HG03575 (cell line): Measurements from ENCODE around the gene GRIK4.

Source experiments
- ATAC-seq: cut with Tn5 transposase; IDR thresholded peaks from one replicate; pipeline ENCODE4 v1.9.1; 2021; ENCODE audit not compliant: unreplicated experiment, insufficient number of reproducible peaks, low FRiP score; ENCODE audit errors: extremely low read depth

Gene GRIK4

GRCh38 chr11:120543521-120544215, 32.1 kb downstream of the GRIK4 start:
- ATAC-seq: no peak

- ATAC-seq: no peak
Measured at GRCh38 chr11:120545813-120546212, 34.3 kb downstream of the GRIK4 start.

DNA sequence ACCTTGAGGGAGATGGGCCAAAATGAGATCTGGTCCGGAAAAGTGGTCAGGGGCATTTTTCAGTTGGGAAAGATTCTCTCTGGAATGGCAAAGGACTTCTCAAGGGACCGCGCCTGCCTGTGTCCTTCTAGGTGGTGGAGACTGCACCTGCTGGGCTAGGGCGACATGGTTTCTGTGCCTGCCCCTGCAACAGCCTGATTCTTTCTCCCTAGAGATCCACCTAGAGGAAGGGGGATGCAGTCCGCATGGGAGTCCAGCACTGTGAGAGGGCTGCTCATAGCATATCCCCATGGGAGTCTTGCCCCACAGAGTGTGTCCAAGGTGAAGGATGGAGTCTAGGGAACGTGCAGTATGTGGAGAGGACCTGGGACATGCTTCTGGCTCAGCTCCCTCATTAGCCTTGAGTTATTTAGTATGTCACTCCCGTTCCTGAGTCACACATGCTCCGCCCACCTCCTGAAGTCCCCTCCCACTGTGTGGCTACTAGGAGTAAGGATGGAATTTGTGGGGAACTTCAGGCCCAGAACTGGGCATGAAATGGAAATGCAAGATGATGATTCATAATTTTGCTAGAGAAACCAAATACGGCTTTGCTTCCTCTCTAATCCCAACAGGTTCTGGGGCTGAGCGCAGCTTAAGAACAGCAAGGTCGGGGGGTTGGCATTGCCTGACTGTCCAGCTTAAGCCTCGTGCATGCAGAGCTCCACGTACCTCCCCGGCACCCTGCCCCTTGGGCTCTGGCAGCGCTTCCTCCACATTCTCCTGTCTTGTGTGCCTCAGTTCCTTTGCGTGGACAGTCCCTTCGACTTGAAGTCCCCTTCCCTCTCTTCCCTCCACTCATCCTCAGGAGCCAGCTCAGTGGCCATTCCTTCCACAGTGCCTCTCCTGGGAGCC, 35.0 kb downstream of the GRIK4 start:
- ATAC-seq: no peak

DNA sequence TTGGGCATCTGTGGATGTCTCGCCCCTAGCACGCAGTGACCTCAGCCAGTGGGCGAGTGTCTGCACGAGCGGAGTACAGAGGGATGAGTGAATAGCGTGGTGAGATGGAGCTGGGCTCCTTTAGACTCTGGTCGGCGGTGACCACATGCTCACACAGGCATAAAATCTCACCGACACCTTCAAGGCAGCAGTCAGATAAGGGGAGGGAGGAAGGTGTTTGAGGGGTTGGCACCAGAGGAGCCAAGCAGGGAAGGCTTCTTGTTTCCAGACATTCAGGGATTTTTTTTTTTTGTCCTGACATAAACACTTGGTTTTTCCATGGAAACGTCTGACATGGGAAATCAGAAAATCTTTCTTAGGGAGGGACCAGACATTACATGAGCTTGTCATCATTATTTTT, 35.8 kb downstream of the GRIK4 start:
- ATAC-seq: no peak

DNA sequence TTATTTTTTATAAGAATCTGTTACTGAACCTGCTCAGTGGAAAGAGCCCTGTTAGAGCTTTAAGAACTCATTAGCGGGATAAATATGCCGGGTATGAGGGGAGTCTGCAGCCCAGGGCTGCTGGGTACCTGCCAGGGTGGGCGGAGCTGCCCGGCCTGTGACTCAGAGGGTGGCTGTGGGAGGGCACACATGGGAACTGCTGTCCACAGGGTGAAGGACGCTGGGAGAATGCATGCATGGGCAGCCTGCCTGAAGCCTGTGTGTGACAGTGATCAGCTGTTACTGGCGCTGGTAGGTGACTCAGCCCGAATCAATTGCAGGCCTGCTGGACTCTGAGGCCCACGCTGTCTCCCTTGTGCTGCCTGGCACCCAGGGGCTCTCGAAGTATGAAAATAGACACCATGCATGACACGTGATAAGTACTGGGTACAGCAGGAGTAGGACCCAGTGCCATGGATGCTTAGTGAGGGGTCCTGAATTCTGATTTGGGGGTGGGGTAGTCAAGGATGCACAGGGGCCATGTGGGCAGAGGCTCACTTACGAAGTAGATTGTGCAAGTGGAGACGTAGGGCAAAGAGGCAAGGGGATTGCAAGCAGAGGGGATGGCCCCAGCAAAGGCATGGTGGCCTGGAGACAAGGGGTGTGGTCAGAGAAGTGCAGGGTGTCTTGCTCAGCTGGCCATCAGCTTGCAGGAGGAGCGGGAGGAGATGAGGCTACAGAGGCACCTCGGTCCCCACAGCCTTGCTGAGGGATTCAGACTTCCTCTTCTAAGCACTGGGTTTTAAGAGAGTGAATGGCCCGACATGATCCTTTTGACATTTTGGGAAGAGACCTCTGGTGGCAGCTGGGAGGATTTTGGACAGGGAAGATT, 36.5 kb downstream of the GRIK4 start:
- ATAC-seq: no peak

DNA sequence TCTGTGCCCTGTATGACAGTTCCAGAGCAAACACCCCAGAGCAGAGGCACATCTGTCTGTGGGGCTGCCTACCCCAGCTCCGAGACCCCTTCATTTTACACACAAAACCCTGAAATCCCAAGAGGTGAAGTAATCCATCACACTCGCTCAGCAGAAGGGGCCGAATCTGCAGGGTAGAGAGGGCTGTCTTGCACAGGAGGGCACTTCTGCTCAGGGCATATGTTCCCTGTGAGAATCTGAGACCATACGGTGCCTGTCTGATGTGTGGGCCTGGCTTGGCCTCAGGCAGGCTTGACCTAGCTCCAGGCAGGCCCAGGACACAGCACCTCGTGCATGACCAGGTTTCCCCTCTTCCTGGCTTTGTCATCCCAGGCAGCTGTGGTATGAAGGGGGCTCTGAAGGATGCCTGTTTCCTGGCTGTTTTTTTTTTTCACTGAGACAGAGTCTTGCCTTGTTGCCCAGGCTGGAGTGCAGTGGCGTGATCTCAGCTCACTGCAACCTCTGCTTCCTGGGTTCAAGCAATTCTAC, 37.2 kb downstream of the GRIK4 start:
- ATAC-seq: no peak

DNA sequence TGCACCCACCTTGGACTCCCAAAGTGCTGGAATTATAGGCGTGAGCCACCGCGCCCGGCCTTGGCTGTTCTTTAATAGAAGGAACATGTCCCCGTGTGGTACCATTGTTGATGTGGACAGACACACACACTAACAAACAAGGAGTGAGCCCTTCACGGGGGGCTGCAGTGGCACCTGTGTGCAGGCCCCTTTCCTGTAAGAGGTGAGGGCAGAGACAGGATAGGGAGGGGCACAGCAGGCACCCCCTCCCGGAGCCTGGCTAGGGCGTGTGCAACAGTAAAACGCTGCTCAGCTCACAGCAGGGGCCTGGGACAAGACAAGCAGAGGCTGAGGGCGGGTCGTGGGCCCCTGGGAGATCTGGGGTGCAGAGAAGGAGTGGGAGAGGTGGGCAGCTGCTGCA, 37.8 kb downstream of the GRIK4 start:
- ATAC-seq: no peak

DNA sequence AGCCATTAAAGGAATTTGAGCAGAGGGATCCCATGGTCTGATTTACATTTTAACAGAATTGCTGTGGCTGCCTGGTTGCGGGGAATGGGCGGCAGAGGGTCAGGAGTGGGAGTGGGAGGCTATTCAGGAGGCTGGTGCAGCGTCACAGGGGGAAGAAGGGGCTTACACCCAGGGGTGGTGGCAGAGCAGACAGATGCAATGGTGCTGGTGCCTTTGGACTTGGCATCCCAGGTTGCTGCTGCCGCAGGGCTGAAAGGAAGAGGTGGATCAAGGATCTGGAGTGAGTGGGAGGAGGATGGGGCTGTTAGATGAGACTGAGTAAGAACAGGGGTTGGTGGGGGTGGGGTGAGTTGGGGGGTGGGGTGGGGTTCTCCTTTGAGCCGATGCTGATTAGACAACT, 38.5 kb downstream of the GRIK4 start:
- ATAC-seq: no peak

GRCh38 chr11:120551191-120551590, 39.6 kb downstream of the GRIK4 start:
- ATAC-seq: no peak

DNA sequence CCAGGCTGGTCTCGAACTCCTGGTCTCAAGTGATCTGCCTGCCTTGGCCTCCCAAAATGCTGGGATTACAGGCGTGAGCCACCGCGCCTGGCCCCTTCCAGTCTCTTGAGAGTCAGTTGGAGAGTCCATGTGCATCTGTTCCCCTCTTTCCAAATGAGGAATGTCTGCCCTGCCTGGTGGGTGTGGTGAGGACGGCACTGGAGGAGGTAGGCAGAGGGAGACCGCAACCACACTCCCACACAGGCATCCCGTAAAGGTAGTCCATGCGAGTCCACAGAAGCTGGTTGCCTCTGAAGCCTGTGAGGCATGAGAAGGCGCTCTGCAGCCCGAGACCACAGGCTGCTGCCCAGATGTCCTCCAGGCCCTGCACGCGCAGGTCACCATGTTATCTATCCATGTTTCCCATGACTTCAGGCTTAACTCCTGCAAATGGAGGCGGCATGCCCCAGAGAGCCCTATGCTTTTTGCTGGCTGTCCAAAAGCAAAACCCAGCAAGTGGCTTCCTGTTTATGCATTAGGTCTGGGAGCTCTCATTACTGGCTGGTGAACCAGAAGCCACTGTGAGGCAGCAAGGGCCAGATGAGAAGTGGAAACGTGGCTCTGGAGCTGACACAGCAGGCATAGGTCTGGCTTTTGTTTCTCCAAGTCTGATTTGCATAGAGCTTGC, 43.4 kb downstream of the GRIK4 start:
- no peak for ATAC-seq

GRCh38 chr11:120555433-120555773, 43.9 kb downstream of the GRIK4 start:
- no peak for ATAC-seq

GRCh38 chr11:120556797-120557196, 45.2 kb downstream of the GRIK4 start:
- ATAC-seq: no peak

GRCh38 chr11:120558744-120559431, 47.3 kb downstream of the GRIK4 start:
- ATAC-seq: no peak

DNA sequence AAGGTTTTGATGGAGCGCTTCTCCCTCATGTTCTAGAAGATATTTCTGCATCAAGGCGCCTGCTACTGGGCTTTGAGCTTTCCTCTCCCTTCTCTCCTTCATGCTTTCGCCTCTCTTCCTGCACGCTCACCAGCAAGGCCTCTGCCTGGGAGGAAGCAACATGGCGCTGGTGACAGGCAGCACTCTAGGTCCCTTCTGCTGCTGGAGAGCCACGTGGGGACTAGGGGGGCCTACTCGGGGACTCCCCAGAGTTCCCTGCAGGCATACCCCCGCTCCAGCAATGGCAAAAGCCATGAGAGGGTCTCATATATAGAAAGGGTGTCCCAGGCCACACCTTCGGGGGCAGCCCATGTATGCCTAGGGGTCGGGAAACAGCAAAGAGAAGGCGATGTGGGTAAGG, 49.7 kb downstream of the GRIK4 start:
- no peak for ATAC-seq

DNA sequence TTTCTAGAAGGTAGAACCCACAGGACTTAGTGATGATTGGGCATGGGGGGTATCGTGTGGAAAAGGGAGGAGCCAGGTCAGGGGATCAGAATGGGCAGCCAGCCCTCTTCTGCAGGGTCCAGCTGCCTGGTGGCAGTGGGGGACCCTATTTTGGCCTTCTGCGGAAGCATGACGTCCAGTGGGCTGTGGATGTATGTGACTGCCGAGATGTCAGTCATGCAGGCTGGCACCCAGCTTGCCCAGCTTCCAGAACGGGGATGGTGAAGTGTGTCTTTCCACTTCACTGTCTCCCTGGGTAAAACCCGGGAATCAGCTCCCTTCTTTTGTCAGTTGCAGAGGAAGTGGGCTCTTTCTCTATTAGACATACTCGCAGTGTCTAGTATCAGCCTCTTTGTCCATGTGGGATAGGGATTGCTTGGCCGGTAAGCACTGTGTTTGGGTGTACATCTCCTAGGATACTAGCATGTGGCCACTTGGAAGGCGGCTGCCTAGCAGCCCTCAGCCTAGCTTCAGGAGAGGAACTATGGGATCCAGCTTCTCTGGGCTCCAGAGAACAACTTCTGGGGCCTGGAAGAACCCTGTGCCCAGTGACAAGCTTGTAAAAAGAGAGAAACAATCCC, 51.4 kb downstream of the GRIK4 start:
- no peak for ATAC-seq

DNA sequence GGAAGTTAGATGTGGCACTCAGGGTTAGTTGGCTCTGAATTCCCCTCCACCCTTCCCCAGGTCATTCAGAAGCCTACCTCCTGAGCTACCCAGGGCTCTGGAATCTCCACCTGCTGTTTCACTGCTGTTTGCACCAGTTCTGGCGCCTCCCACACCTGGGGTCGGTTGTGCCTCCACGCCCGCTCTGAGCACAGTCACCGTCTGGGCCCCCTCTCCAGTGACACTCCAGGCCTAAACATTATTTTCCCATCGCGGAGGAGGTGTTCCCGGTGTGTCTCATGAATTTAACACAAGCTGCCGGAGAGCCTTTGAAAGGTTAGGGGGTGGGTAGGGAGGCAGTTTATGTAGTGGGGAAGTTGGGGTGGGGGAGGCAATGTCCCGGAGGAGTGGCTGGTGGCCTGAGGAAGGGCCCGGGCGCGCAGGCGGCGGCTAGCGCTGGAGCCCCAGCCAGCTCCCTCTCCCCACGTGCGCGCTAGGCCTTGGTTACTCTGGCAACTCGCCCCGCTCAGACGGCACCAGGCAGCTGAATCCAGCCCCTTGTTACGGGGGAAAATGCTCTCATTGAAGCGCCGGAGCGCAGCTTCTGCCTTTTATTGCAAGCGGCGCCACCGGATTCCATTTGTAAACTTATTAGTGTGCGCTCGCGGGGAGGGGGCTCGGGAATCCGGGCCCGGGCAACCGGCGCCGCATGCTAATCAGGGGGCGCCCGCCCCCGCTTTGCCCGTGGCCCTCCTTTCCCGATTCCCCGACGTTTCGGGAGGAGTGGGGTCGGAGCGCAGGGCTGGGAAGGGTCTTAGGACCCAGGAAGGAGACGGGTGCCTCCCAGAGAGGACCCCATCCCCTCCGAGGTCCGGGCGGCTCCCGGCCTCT, 52.4 kb downstream of the GRIK4 start:
- no peak for ATAC-seq
